ENCODE measurements around the gene BBS1. TPM values are rescaled to one million over a fixed set of nuclear protein-coding genes. Genes with fewer than 3 reads are reported as not detected.
"Not testable (repeated sequence)": the region's sequence is repeated elsewhere in the genome, so short reads cannot be mapped to it uniquely, and the experiment has no call there.

BBS1 gene
- polyA plus RNA-seq (2011; rRNA removed) (17.7 and 21.1 TPM in 2 replicates), polyA minus RNA-seq (2011; rRNA and poly(A)+ RNA removed) (23.9 and 31.4 TPM in 2 replicates)

DNA sequence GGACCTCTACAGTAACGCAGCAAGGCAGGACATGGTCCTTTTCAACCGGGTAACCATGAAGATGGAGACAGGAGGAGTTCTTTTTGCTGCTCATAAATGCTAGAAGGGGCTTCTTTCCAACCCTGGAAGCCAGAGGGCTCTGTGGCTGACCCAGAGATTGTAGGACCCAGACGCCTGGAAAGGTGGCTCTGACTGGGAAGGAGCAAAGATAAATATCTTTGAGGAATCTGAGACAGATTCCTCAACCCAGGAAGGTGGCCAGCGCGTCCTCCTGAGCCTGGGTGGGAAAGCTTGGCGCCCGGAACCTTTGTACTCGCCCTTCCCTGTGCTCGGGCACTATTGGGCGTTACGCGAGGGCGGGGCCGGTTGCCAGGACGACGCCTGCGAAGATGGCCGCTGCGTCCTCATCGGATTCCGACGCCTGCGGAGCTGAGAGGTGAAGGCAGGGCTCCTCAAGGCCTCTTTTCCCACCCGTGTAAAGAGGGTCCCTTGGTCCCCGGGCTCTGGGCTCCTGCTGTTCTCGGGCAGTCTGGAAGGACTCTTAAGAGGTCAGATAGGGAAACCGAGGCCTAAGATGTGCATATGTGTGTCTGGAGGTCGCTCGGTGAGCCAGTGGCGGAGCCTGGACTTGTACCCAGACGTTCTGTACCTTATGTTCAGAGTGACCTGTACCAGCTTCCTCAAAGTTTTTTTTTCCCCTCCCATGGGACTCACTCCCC, at the start of gene BBS1:
BBS1 (plus strand) TSS at position 365 of the 719 bp plus-strand sequence; CDS start at position 390, 25 bp downstream.
- H3K27ac ChIP-seq (ENCODE audit: low read depth, low read length) = peak within 1 kb of the TSS; percentile 2
- TF ChIP-seq, protein P1, sequence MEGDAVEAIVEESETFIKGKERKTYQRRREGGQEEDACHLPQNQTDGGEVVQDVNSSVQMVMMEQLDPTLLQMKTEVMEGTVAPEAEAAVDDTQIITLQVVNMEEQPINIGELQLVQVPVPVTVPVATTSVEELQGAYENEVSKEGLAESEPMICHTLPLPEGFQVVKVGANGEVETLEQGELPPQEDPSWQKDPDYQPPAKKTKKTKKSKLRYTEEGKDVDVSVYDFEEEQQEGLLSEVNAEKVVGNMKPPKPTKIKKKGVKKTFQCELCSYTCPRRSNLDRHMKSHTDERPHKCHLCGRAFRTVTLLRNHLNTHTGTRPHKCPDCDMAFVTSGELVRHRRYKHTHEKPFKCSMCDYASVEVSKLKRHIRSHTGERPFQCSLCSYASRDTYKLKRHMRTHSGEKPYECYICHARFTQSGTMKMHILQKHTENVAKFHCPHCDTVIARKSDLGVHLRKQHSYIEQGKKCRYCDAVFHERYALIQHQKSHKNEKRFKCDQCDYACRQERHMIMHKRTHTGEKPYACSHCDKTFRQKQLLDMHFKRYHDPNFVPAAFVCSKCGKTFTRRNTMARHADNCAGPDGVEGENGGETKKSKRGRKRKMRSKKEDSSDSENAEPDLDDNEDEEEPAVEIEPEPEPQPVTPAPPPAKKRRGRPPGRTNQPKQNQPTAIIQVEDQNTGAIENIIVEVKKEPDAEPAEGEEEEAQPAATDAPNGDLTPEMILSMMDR (IDR thresholded peaks at IDR 0.05; ENCODE audit: low read depth, low read length) = no peak; the same call in 1 of the 2 replicates
- peak within 1 kb of the TSS; percentile 97 for H3K4me3 ChIP-seq (ENCODE audit: low read depth, low read length)
- POLR2A ChIA-PET = interaction anchor here (0.6 to 1.5 kb wide), 3 partner anchors 30 to 44 kb away, joined by 3 to 6 read pairs (median 4); partner anchors contain the start of genes DPP3, PELI3 and ZDHHC24
- DNase-seq (ENCODE audit: low read depth, low spot score) = peak; percentile 26
- H3K9me3 ChIP-seq (ENCODE audit: control insufficient read depth, insufficient read depth, low read length) = no peaks in the 10 kb centered on the region
- no peaks in the 10 kb centered on the region for H3K27me3 ChIP-seq (ENCODE audit: control insufficient read depth, insufficient read depth, low read length)
- CTCF ChIA-PET = interaction anchor here (0.6 to 1.0 kb wide), 2 partner anchors 135 to 222 kb away, joined by 6 read pairs; no protein-coding TSS in a partner anchor

DNA sequence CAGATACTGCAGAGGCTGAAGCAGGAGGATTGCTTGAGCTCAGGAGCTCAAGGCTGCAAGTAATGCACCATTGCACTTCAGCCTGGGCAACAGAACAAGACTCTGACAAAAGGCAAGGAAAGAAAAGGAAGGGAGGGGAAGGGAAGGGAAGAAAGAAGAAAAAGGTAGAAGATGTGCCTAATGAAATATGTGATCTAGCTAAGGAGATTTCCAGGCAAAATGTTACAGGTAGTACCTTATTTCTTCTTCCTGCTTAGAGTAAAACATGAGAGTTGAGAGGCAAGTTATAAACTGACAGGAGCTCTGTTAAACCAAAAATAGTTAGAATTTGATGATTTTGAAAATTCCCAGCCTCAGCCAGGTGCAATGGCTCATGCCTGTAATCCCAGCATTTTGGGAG, 48.4 kb upstream of the BBS1 start:
- TF ChIP-seq, protein P1 (IDR thresholded peaks at IDR 0.05; ENCODE audit: low read depth, low read length) = no peak
- no peak for DNase-seq (ENCODE audit: low read depth, low spot score)
- H3K27me3 ChIP-seq (ENCODE audit: control insufficient read depth, insufficient read depth, low read length) = peaks cover 6% of the 10 kb centered on the region
- H3K4me3 ChIP-seq (ENCODE audit: low read depth, low read length) = no peak overlapping the region
- CTCF ChIA-PET = interaction anchor here (1.6 kb wide), 1 partner anchor 23 kb away, joined by 4 read pairs; the partner anchor contains the start of gene MRPL11
- no peak overlapping the region for H3K27ac ChIP-seq (ENCODE audit: low read depth, low read length)
- H3K9me3 ChIP-seq (ENCODE audit: control insufficient read depth, insufficient read depth, low read length) = no peaks in the 10 kb centered on the region
- POLR2A ChIA-PET = no interaction called here

DNA sequence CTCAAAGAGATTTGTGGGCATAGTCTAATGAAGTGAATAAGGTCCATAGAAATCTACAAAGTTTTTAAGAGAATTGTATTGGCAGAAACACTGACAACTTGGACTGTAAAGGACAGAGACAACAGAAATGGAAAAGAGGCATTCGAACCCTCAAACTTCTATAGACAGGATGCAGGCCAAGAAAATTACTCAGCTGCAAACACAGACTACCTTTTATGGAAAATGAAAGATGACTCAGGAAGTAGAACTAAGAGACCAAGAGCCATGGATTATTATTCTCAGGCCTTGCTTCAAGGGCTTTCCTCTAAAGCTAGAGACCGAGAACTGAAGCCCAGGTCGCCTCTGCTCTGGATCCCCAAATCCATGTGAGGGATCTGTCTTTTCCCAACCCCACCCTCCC, 47.5 kb upstream of the BBS1 start:
- Histone ChIP-seq H3K4me3 (ENCODE audit: low read depth, low read length) (no peak overlapping the region), H3K27me3 (ENCODE audit: control insufficient read depth, insufficient read depth, low read length) (peaks cover 6% of the 10 kb centered on the region), H3K27ac (ENCODE audit: low read depth, low read length) (no peak overlapping the region), H3K9me3 (ENCODE audit: control insufficient read depth, insufficient read depth, low read length) (no peaks in the 10 kb centered on the region; the same call in 1 of the 2 replicates)
- ChIA-PET POLR2A (no interaction called here), CTCF (no interaction called here)
- no peak for DNase-seq (ENCODE audit: low read depth, low spot score)
- TF ChIP-seq, protein P1 (IDR thresholded peaks at IDR 0.05; ENCODE audit: low read depth, low read length) = no peak

DNA sequence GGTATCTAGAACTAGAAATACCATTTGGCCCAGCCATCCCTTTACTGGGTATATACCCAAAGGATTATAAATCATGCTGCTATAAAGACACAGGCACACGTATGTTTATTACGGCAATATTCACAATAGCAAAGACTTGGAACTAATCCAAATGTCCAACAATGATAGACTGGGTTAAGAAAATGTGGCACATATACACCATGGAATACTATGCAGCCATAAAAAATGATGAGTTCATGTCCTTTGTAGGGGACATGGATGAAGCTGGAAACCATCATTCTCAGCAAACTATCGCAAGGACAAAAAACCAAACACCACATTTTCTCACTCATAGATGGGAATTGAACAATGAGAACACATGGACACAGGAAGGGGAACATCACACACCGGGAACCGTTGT, 46.3 kb upstream of the BBS1 start:
- DNase-seq (ENCODE audit: low read depth, low spot score); H3K27me3 ChIP-seq (ENCODE audit: control insufficient read depth, insufficient read depth, low read length); H3K4me3 ChIP-seq (ENCODE audit: low read depth, low read length); H3K27ac ChIP-seq (ENCODE audit: low read depth, low read length); POLR2A ChIA-PET; H3K9me3 ChIP-seq (ENCODE audit: control insufficient read depth, insufficient read depth, low read length): not testable (repeated sequence)
- CTCF ChIA-PET = interaction anchor here (1.1 kb wide), 1 partner anchor 25 kb away, joined by 3 read pairs; the partner anchor contains the start of gene MRPL11

DNA sequence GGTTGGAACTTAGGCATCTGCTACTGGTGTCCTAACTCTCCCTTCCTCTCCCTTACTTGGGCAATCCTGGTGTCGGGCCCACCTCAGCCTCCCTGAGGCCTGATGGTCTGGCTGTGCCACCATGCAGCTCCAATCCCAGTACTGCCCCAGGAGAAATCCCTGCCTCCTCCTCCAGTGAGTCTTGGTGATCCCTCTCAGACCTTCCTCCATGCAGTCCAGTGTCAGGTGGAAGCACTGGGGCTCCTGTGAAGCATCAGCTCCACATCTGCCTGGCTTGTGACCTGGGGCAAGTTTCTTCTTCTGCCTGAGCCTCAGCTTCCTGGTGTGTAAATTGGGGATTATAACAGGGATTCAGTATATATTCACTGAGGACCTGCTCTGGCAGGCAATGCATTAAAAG, 45.5 kb upstream of the BBS1 start:
- TF ChIP-seq, protein P1 (IDR thresholded peaks at IDR 0.05; ENCODE audit: low read depth, low read length) = no peak
- ChIA-PET CTCF (interaction anchor here (1.1 to 1.2 kb wide), 2 partner anchors 26 to 33 kb away, joined by 3 read pairs; partner anchors contain the start of gene MRPL11), POLR2A (interaction anchor here (0.5 kb wide), 1 partner anchor 19 kb away, joined by 3 read pairs; no protein-coding TSS in a partner anchor)
- Histone ChIP-seq H3K9me3 (ENCODE audit: control insufficient read depth, insufficient read depth, low read length) (no peaks in the 10 kb centered on the region; the same call in 1 of the 2 replicates), H3K4me3 (ENCODE audit: low read depth, low read length) (no peak overlapping the region), H3K27ac (ENCODE audit: low read depth, low read length) (no peak overlapping the region), H3K27me3 (ENCODE audit: control insufficient read depth, insufficient read depth, low read length) (no peaks in the 10 kb centered on the region)
- no peak for DNase-seq (ENCODE audit: low read depth, low spot score)

All from AG04450 (cell line).